ENCODE data around the gene TMEM108.

Gene TMEM108

DNA sequence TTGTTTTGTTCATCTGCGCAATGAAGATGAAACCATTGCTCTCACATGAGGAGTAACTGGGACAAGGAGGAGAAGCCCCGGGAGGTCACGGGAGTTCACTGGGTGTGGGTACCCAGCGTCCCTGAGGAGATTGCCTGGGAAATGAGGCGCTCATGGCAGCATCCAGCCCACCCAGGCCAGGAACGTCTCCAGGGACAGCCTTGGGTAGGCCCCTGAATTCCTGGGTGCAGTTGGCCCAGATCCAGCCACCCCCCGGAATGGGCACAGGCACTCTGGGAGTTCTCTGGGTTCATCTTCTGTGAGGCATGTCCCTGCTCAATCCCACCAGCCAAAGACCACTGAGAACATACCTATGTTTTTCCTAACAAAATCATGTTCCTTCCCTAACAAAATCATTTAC is 380.2 kb downstream of the TMEM108 start:
- DNase-seq (ENCODE audit: low read depth): no peak

DNA sequence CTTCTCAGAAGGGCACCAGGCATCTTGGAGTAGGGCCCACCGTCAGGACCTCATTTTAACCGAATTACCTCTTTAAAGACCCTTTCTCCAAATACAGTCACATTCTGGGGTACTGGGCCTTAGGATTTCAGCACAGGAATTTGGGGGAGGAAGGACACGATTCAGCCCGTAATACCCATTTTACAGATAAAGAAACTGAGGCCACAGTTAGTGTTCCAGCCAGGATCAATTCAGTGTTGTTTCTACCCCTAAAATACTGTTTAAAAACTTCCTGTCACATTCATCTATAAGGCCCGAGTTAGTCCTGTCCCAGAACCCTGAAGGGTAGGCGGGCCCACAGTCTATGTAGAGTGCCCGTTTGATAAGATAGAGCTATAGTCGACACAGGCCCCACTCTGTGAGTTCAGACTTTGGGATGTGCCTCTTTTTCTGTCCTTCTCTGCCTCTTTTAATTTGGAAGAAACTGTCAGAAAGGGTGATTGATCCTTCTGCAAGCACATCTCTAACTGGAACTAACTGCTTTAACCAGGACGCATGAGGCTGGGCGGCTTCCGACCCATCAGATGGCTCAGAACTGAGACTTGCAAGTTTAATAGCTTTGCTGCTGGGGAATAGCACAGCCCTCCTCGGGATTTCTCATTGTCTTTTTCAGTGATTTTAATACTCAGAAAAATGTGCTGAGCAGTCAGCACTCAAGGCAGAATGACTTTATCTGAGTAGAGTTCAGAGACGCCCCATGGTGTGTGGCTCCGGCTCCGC is 381.1 kb downstream of the TMEM108 start:
- no peak for DNase-seq (ENCODE audit: low read depth)

DNA sequence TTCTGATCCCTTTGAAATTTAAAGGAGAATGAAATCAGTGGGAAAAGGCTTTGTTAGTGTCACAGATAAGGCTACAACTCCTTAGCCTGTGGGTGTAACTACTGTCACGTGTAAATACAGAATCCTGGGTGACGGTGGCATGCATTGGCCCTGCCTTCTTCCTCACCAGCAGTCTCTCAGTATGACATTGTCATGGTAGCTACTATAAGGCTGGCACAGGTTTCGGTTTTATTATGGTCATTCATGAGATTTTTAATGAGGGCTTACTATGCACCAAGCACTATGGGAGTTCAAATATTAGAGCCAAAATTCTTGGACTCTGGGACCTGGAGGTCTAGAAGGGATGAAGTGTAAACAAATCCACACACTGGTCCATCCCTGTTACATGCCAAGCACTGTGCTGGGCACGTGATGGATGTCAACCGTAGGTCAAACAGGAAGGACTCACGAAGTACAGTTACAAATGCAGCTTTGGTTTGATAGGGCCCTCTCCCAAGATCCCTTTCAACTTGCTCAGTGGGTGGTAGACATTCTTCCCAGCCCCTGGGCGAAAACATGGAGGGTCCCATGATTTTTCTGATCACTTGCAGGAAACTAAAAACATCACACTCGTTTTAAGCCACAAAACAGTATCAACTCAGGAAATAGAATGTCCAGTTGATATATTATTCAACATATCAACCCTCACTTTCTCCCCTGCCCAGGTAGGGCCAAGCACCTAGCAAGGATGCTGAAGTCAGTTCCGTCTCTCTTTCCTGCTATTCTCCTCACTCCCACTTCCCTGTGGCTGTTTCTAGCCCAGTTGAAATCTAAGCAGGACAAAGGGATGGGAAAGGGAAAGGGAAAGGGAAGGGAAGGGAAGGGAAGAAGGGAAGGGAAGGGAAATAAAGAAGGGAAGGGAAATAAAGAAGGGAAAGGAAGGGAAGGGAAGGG is 387.0 kb downstream of the TMEM108 start:
- no peak for DNase-seq (ENCODE audit: low read depth)

DNA sequence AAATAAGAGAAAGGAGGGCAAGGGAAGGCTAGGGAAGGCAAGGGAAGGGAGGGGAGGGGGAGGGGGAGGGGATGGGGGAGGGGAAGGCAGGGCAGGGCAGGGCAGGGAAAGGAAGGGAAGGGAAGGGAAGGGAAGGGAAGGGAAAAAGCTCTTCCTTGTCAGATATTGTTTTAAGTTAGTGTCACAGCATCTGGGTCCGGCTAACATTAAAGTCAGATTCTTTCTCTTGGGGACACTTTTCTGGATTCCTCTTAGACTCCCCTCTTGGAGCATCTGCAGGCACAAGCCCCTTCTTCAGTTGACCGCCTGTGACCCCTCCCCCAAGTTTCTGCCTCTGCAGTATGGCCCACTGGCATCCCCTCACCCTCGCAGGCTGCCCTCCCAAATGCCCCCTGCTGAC is 387.7 kb downstream of the TMEM108 start:
- DNase-seq (ENCODE audit: low read depth): no peak

DNA sequence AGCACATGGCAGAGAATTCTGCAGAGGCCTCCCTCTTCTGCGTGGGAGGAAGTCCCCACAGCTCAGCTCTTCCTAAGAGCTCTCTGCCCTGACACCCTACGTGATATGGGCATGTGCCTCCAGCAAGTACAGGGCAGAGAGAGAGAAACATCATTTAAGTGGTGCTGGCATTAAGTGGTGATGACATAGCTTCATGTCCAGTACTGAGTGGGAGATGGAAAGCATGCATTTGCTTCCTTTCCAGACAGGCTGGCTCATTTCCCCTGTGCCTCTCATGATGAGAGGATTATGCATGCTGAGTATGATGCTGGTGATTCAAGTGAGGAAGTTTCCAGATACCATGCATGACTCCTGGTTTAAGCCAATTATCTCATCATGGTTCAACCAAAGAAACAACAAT is 388.5 kb downstream of the TMEM108 start:
- no peak for DNase-seq (ENCODE audit: low read depth)

DNA sequence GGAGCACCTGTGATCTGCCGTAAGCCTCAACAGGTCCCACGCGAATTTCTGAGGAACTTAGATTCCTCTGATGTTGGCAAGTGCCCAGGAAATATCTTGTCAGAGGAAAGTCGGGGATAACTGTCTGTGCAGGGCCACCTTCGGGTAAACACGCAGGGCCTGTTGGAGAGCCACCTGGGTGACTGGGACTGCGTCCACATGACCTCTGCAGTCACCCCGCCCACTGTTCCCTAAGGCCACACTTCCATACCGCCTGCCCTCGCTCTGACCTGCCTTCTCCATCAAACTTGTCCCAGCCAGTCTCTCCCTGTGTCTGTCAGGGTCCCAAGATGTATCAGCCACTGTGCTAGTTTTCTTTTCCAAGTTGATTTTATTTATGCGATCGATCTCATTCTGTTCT is 390.4 kb downstream of the TMEM108 start:
- no peak for DNase-seq (ENCODE audit: low read depth)

DNA sequence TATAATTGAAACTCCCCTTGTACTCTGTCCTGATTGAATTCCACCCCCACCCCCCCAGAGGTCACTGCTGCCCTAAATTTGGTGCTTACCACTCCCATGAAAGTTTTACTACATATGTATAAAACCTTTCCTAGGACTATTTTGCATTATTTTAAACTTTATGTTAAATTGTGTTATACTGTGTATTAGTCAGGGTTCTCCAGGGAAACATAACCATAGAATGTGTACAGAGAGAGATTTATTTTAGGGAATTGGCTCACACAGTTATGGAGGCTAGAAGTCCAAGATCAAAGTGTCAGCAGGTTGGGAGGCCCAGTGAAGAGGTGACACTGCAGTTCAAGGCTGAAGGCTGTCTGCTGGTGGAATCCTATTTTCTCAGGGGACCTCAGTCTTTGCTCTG is 390.9 kb downstream of the TMEM108 start:
- no peak for DNase-seq (ENCODE audit: low read depth)

DNA sequence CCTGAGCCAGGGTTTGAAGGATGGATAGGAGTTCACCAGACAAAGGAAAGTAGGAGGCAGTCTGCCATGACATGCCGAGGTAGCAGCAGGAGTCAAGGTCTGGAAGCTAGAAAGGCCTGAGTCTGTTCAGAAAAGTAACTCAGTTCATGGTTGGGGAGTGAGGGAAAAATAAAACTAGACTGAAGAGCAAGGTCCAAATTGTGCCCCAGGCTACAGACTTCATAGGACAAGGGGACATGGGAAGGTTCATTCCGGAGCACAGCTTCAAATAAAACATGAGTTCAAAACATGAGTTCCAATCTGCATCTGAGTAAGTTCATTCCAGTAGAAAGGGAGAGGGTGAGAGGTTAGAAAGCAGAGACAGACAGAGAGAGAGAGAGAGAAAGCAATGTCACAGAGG is 401.4 kb downstream of the TMEM108 start:
- no peak for DNase-seq (ENCODE audit: low read depth)

DNA sequence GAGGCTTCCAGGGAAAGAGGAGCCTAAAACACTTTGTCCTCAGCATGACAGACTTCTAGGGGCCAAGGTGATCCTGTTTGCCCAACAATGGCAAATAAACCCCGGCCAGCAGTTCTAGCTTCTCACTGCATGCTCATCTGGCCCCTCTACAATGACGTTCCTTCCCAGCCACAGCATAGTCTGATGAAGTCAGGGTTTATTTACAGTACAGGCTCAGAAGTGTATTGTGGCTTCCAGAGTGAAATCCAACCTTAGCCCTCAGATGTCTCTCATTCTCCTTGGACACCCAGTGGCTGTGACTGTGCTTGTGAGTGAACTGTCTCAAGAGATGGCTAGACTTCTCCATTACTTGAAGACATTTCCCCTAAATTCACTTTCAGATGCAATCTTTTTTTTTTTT is 402.5 kb downstream of the TMEM108 start:
- DNase-seq (ENCODE audit: low read depth): no peak

DNA sequence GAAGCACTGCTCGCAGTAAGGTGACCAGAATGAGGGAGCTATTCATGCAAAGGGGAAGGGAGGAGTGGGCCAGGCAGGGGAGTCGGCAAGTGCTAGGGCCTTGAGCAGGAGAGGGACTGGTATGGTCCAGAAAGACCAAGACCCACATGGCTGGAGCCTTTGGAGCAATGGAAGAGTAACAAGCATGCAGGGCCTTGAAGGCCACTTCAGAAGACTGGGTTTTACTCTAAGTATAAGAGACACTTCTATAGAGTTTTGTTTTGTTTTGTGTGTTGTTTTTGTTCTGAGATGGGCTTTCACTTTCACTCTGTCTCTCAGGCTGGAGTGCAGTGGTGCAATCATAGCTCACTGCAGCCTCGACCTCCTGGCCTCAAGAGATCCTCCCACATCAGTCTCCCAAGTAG is 403.7 kb downstream of the TMEM108 start:
- DNase-seq (ENCODE audit: low read depth): peak; percentile 6

DNA sequence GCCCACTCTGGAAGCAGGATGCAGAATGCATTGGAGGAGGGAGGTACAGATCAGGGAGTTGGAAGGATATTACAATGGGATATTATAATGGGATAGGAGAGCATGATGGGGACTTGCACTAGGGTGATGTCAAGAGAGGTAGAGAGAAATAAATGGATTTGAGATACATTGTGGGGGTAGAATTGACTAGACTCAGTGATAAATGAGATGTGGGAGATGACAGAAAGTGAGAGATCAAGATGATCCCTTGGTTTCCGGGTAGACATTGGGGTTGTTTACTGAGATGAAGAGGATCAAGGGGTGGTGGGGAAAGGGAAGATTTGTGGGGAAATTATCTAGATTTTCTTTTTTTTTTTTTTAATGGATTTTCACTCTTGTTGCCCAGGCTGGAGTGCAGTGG is 404.3 kb downstream of the TMEM108 start:
- no peak for DNase-seq (ENCODE audit: low read depth)

DNA sequence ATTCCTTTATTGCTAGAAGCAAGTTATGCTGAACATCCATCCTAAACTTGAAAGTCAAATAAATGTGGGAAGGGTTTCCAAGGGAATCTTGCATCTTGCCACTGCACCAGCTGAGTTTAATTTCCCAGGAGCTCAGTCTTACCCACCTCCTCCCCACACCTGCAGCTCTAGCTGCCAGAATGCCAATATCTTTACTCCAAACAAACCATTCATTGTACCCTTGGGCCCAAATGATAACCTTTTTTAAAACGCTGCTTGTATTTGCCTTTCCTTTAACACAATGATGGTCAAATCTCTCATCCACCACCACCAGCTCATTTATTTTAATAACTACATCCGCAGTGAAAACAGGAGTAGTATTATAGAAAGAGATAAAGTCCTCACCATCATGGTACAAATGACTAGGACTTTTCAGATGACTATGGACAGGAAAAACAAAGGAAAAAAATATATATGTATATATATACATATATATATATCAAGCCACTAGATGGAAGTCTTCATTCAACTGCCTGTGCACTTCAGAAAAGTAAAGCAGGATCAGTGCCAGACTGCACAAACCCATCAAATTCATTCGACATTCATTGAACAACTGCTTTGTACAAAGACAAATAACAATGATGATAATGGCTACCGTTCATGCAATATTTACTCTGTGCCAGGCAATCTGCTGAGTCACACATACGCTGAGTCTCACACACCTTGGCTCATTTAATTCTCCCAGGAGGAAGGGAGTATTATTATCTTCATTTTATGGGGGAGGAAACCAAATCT is 405.6 kb downstream of the TMEM108 start:
- DNase-seq (ENCODE audit: low read depth): no peak

DNA sequence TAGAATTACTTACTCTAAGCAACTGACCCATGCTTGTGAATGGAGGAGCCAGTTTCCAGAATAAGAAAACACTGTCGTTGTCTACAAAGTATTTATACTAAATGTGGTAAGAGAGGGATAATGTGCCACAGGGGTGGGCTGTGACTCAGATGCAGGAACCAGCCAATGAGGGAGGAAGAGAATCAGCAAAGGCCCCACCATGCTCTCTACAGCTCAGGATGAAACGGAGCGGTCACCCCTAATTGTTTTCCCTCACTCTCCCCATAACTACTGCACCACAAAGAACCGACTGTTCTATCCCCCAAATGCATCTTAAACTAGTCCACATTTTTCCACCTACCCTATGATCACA is 406.2 kb downstream of the TMEM108 start:
- DNase-seq (ENCODE audit: low read depth): no peak

DNA sequence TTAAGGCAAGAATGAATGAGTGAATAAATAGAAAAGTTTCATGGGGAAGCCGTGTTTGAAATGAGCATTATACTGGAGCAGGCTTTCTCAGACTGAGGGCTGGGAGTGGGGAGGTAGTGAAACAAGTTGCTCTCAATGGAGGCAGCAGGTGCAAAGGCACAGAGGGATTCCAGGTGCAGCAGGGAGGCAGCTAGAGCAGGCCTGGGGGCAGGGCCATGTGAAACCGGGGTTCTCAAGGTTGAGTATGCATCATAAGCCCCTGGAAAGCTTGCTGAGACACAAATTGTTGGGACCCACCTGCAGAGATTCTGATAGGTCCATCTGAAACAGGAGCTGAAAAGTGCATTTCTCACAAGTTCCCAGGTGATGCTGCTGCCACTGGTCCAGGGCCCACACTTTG is 406.9 kb downstream of the TMEM108 start:
- DNase-seq (ENCODE audit: low read depth): no peak
